ENCODE measurements around the gene H2BK1.

- TF ChIP-seq CTCF (IDR thresholded peaks at IDR 0.05; ENCODE audit: borderline replicate concordance, extremely low read depth, low read length, poor library complexity, severe bottlenecking) (no peak), EZH2 (IDR thresholded peaks at IDR 0.05; ENCODE audit: borderline replicate concordance, low read depth, low read length, severe bottlenecking) (no peak)
Observed at GRCh38 chr7:151236406-151236805, 26.1 kb upstream of the H2BK1 start.

All from DND-41 (cell line).